HG02852 (cell line): Measurements from ENCODE around the gene NUAK1.

ENCODE experiments used
- ATAC-seq: cut with Tn5 transposase; IDR thresholded peaks from one replicate; pipeline ENCODE4 v1.9.1; 2021; ENCODE audit warnings: mild to moderate bottlenecking, moderate library complexity; ENCODE audit not compliant: unreplicated experiment

The NUAK1 gene

DNA sequence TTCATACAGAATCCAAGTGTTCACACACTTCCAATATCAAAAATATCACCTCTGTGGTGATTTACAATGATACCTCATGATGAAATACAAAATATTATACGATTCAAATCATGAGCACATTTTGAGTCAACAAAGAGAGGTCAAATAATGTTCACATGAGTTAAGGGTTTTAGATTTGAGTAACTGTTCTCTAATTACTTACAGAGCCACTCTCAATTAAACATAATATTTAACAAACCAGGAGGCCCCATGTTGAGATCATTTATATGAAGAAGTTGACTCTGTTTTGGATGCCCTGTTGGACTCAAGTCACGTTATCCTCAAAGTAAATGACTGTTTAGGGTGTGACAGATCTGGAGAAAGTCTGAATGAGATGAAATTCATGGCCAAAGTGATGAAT is 53.5 kb downstream of the NUAK1 start:
- no peak for ATAC-seq

DNA sequence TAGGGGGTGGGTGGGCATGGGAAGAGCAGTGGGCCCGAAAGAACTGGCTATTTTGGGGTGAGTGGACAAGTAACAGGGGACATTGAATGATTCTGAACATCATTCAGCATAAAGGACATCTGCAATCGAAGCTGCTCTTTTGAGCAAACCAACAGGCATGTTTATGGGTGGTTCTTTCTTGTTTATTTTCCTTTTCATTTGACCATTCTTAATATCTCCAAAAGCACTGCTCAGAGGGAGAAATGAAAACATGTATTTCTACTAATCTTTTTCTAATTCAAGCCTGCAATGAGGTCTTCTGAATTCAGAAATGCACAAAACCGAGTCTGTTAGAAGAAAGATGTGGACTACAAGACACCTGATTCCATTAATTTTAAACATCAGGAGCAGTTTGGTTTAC is 54.0 kb downstream of the NUAK1 start:
- no peak for ATAC-seq

DNA sequence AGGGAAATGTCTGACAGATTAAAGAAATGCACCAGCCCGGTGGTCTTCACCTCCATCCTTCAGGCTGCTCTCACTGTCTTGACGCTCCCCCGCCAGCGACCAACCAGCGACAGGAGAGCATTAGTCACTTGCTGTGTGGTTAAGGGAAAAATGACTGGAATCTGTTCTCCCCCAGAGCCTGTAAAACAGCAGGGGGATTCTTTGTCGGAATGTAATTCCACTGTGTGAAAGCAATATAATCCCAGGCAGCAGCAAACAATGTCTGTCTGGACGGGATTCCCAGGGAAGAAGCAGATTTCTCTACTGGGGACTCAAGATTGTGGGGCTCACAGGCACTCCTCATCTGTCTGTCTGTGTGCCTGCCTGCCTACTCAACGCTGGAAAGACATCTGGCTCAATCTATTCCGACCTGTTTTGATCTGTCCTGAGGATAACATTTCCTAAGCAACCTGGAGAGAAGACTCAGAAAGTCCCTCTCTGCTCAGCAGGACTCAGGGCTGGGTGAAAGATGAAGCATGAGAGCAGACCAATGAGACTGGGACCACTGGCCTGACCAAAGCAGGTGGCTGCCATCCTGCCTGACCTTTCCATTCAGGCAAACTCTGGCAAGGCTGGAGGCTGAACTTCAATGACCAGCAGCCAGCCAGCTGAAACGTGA is 54.6 kb downstream of the NUAK1 start:
- no peak for ATAC-seq

DNA sequence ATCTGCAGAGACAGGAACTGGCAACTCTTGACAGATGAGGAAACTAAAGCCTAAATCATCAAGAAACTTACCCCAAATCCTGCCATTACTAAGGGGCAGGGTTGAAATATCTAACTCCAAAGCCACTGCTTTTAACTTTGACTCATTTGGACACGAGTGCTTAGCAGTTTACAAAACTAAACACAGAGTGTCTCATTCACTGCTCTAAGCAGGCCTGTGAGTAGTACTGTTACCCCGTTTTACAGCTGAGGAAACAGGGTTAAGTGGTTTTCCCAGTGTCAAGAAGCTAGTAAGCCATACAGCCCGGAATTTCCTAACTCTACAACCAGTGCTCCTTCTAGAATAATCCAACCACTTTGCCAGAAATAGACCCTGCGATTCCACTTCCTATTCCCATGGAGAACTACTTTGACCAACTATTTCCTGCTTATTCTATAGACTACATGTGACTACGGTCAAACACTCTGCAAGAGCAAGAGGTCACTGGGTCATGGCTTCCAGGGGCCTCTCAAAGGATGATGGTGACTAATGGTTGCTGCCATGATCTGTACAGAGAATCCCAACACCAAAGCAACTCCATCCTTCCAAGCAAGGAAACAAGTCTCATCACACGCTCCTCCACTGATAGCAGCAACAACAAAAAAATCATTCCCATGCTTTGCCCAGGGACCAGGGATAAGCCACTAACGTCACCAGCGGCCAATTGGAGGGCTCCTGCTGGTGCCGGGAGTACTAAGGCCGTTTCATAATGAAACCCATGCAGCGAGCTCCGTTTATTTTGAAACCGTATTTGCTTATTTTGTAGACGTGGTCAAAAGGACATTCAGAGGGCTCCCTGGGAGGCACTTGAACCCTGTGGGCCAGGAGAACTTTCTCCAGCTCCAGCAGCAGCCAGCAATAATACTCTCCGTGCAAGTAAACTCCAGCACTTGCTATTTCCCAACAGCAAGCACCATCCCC is 56.3 kb downstream of the NUAK1 start:
- ATAC-seq: no peak

DNA sequence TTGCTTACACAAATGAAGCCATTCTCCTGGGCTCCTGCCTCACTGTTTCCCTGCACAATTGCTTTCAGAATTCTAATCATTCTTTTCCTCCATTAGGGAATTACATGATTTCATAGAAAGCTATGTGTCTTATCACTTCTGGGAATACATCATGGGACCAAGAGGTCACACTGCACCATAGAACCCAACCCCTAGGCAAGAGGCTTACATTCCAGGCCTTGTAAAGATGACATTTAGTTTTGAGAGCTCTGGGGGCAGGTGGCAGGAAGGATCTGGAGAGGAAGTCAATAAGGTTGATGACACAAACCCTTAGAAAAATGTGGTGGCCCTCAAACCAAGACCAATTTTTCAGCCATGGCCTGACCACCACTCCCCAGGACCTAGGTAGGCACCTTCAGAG is 57.1 kb downstream of the NUAK1 start:
- no peak for ATAC-seq

DNA sequence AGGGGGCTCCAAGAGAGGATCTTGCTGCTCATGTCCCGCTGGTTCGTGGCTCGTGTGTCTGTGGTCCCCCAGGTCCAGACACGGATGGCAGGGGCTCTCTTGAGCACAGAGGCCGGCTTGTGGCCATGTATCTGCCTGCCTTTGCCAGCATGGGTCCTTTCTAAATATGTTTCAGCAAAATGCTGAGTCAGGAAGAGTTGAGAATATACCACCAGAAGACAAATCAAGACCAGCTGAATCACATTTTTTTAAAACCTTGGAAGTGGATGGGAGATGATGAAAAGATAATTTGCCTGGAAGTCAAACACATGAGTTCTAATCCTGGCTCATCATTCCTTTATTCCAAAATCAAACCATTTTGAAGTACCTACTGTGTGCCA is 58.0 kb downstream of the NUAK1 start:
- ATAC-seq: no peak

DNA sequence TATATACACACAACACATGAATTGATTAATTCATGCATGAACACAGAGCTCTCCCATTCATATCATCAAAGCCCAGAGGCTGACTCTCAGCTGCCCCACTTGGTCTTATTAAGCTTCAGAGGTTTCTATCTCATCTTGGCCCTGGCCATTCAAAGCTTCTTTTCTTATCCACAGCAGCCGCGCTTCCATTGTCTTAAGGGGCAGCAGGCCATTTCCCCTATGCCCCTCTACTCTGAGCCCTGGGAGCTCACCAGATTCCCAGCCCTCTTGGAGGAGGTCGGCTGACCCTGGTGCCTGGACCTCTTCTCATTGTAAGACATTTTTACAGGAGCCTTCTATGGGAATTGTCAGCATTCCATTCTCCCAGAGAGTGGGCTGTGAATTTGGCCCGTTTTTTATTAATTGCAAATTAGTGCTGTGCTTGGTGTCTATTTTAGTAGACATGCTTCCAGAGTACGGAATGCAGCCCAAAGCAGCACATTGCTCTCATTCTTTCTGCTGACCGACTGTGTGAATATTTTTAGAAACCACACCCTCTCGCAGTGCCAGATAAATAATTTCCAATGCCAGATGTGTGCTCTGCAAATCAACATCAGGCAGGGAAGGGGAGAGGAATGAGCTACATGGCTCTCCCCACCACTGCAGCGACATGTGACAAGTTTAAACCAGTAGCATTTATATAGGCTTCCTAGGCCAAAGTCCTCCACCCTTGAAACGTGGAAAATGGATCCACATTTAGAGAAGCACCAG is 58.5 kb downstream of the NUAK1 start:
- ATAC-seq: no peak

DNA sequence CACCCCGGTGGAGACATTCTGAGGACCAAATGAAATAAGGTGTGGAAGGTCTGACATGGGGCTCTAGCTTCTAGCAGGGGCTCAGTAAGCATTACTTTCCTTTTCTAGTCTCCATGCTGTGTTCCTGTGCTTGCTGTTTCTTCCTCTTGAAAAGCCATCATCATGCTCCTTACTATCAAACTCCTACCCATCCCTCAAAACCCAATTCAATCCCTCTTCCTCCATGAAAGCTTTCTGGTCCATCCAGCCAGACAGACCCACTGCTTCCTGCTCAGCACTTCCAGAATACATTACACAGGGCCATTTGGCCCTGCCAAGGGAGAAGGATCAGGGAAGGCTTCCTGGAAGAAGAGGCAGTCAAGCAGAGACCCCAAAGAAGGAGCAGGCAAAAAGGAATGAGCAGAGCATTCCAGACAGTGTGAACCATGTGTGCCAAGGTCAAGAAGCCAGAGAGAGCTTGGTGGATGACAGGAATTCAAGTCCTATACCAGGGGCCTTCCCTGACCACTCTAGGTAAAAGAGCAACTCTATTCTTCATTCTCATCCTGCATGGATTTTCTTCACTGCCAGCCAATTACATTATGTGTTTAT is 59.5 kb downstream of the NUAK1 start:
- ATAC-seq: no peak

DNA sequence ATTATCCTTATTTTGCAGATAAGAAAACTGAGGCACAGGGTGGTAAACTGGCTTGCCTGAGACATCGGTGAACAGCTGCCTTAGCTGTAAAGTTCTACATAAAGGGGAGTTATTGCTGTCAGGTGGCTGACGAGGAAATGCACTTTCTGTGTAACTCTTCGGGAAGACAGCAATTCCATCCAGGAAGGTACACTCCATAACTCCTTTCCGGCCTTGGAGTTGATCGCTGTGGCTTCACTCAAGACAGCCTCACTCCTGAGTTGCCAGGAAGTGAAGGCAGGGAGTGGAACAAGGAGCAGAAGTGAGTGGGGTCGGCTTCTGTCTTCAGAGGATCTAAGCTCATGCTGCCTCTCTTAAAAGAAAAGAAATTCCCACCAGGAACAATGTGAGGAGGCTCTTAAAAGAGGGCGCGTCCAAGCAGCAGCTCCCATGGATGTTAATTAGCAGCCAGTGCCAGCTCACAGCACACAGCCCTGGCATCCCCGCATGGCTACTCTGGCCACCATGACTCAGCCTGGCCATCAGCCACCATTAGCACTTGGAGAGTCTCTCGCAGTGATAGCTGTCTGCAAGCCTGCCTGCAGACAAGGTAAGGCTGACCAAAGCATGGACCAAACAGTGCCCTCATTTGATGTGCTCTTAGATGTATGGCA is 60.3 kb downstream of the NUAK1 start:
- ATAC-seq: no peak

DNA sequence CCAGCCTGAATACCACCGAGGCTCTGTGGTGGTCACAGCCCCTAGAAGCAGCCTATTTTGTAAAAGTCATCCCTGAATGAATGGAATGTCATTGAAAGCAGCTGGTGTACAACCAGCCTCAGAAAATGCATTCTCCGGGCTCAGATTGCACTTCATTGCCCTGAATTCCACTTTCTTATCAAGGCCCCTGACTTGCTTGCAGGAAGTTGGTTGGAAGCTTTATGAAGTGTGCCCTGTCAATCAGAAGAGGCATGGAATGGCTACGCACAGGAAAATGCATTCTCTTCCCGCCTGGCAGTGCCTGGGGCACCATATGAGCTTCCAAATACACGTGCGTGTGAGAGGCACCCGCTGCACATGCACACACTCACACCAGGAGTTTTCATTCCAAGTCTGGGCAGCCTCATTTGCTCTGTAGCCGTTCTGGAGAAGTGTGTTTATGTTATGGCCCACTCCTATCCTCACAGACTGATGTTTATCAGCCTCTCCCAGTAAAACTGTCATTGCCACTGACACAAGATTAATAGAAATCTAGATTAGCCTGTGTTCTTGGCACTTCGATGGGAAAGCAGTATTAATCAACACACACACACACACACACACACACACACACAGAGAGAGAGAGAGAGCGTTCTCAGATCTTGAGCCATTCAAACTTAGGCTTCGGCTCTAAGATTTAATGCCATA is 63.9 kb downstream of the NUAK1 start:
- no peak for ATAC-seq

DNA sequence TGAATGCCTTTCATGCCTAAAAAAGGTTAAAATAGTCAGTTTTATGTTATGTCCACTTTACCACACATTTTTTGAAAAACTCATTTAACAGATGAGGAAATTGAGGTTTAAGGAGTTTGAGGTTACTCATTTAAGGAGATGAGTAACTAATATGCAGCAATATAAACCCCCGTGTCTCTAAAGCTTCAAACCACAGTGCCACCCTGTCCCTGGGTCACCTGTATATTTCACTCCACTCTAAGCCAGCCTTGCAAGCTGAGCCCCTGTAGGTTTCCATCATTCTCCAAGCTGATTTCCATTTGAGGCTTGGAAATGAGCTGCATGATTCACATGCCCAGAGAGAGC is 64.4 kb downstream of the NUAK1 start:
- ATAC-seq: no peak

DNA sequence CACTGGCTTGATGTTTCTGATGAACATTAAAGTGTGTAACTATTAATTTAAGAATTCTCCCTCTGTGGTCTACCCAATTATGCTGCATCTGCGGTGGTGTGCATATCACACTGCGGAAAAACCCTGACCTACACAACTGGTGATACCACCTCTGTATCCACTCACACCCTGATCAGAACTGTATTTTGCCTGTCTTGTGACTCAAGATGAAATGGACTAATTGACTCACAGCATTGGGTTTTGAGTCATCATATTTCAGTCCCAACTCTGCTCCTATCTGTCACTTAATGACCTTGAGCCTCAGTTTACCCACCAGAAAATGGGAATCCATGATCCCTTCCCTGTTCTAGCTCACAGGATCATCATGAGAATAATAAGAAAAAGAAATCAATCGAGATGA is 65.6 kb downstream of the NUAK1 start:
- ATAC-seq: no peak

DNA sequence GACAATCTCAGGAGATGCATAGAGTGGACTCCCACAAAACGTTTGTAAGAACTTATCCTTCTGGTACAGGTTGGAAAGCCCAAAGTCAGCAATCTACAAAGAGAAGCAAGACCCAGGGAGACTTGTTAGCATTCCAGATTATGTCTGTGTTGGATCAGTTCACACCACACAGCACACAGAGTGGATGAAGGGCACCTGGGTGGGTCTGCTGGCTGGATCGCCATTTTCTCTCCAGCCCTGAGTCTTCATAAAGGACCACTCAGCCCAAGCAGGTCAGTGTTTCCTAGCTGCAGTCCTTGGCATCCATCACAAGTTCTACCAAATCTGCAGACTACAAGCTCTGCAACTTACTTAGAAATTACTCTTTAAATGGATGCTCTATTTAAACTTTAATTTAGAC is 66.0 kb downstream of the NUAK1 start:
- ATAC-seq: no peak

DNA sequence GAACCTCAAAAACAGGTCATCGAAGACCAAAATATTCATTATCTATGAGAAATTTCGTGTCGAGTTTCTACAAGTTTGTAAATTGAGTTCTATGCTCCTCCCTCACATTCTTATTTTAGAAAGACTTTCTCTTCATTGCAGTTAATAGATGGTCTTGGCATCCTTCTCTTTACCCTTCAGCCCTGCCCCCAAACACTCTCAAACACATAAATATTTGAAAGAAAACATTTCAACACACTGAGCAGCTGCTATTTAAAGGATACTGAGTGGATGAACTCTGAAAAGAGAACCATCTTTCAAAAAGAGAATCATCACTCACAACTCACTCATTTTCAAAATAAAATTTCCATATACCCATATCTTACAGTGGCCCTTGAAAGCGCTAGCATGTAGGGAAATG is 67.1 kb downstream of the NUAK1 start:
- no peak for ATAC-seq

DNA sequence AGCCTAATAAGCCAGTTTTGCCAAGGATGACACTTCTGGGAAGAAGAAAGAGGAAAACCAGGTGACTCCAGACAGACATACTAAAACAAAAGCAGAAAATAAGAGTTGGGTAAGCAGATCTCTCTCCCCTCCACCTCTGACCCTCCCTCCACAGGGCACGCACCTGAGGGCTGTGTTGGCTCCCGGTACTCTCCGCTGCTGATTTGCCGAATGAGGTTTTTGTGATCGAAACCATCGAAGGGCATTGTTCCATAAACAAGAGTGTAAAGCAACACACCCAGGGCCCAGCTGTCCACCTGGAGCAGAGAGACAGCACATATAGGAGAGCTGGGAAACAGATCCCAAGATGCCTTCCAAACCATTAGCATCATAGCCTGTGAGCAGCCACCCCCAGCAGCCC is 68.1 kb downstream of the NUAK1 start:
- no peak for ATAC-seq

DNA sequence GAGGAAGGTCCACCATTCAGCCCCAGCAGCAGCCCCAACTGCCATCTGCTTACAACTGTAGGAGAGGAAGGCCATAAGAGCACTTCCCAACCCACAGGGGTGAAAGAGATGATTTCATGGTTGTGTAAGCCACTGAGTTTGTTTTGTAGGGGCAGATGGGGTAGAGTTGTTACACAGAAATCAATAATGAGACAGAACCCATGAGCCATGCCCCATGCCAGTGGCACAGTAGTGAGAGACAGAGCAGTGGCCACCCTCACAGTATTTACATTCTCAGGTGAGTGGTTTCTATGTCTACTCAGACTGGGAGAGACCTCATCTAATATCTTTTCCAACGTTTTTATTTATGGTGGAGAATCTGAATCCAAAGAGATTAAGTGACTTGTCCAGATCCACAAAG is 68.6 kb downstream of the NUAK1 start:
- no peak for ATAC-seq

DNA sequence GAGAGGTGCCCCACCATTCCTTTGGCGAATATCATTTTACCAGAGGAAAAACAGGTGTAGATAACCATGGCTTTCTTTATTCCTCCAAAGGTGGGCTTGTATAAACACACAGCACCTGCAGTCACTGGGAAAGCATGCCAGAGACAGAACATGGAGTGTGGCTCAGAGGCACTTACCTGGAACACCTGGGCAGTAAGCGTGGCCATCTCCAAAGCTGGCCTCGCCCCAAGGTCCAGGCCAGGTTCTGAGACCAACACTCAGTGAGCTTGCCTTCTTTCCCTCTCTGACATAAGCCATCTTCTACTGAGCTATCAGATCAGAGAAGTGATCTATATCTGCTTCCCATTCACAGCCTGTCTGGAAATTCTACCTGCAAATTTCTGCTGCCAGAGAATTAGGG is 70.5 kb downstream of the NUAK1 start:
- no peak for ATAC-seq

DNA sequence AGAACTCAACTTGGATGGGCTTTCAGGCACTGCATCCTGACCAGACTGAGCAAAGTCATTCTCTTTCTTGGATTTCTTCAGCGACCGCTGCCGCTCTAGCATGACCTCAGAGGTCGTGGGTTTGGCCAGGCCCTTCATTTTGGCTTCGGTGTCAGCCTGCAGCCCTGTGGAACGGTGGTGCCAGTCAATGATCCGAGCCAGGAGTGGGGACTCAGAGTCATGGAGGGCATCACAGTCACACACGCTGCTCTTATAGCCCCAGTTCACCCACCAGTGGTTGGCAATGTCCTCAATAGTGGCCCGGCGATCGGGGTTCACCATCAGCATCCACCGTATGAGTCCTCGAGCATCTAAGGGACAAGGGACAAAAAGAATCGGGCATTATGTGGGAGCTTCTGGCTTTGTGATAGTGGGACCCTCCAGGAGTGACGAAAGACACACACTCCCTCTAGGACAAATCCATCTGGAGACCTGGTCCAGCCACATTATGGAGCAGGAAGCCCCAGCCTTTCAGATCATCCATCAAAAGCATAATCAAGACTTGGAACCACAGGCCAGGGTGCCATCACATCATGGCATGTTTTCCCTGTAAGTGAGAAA is 71.0 kb downstream of the NUAK1 start:
- no peak for ATAC-seq

DNA sequence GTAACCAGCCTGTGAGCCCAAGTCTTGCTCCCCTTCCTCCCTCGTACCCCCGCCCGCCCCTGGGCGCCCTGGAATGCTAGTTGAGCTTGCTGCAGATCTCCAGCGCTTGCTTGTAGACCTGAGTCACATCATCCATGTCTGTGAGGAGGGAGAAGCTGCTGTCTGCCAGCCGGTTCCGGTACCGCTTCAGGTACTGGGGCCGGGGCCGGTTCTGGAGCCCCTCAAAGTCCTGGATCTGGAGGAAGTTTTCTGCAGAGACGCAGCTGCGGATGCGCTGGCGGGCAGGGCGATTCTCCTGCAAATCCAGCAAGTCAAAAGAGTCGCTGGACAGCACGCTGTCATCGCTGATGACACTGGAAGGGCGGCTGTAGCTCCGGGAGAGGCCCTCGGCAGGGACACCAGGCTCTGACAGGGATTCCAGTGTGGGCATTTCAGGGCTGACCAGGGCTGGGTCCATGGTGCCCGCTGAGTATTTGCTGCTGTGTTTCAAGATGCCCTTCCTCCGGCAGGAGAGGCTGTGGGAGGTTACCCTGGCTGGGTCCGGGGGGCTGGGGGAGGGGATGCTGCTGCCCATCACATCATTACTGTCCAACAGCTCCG is 71.9 kb downstream of the NUAK1 start:
- no peak for ATAC-seq
